ENCODE data around the gene UBA3.

Gene UBA3

GRCh38 chr3:69013253-69014021 is 66.7 kb downstream of the UBA3 start, which contains the start of gene EOGT:
Gene EOGT, minus strand, starts transcription at chr3:69013684. Its CDS starts 3,838 bp downstream, at chr3:69009846.
- peak; percentile 59 to 74 (median 67) for DNase-seq (ENCODE audit: low read depth in 2 of 3, low spot score in 2 of 3)

- peak in 1 of 3 experiments; percentile 16 for DNase-seq (ENCODE audit: low read depth in 2 of 3, low spot score in 2 of 3)
Measured at GRCh38 chr3:69012800-69013252, 67.3 kb downstream of the UBA3 start.

GRCh38 chr3:69012100-69012799 is 67.9 kb downstream of the UBA3 start:
- DNase-seq (ENCODE audit: low read depth in 2 of 3, low spot score in 2 of 3): no peak

- DNase-seq (ENCODE audit: low read depth in 2 of 3, low spot score in 2 of 3): no peak
Measured at GRCh38 chr3:69011096-69011730, 69.0 kb downstream of the UBA3 start.

- no peak for DNase-seq (ENCODE audit: low read depth in 2 of 3, low spot score in 2 of 3)
Measured at GRCh38 chr3:69009559-69010410, 70.4 kb downstream of the UBA3 start.

GRCh38 chr3:69008980-69009379 is 71.2 kb downstream of the UBA3 start:
- no peak for DNase-seq (ENCODE audit: low read depth in 2 of 3, low spot score in 2 of 3)

- no peak for DNase-seq (ENCODE audit: low read depth in 2 of 3, low spot score in 2 of 3)
Measured at GRCh38 chr3:69005791-69006482, 74.2 kb downstream of the UBA3 start.

GRCh38 chr3:69005071-69005790 is 74.9 kb downstream of the UBA3 start:
- DNase-seq (ENCODE audit: low read depth in 2 of 3, low spot score in 2 of 3): no peak

Measured in activated CD8-positive, alpha-beta memory T cell treated with anti-CD3 and anti-CD28 coated beads for 48 hours (primary cell).